Measurements from ENCODE around the gene EDA.
A peak's percentile ranks its signal among the peaks of the same experiment; 100 is the strongest.

The EDA gene

GRCh38 chrX:70029863-70030262 lies 413.9 kb downstream of the EDA start:
- DNase-seq = no peak

DNA sequence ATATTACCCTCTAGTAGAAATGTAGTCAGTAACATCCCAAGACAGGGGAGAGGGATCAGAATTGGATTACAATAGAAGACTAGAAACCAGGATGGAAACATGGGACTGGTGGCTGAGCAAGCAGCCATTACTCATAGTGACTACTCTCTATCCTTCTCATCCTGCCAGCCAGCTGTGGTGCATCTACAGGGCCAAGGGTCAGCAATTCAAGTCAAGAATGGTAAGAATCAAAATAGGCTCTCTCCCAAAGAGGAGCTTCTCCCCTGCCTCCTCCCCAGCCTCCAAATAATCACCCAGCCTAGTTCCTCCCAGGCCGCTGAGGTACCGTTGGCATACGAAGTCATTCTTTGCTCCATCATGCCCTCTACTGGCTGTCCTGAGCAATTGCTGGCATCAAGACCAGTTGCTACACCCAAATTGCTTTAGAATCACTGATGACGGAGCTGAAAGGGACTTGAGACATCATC lies 414.4 kb downstream of the EDA start:
- peak; percentile 53 for DNase-seq

DNA sequence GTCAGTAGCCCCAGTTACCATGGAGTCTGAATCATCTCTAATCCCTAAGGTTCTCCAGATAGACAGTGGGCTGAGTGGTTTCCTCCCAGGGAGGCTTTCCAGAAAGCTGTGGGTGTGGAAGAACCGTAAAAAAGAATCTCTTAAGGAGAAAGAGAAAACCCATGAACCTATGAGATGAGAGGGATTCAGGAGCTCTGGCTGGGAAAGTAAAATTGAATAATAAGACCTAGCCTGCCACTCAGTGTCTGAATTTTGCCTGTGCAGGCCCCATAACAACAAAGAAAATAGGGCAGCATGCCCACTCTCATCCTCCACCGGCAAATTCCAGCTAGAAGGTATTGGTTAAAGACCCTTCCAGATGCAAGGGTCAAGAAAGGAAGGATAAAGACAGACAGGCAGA lies 416.9 kb downstream of the EDA start:
- DNase-seq = no peak

DNA sequence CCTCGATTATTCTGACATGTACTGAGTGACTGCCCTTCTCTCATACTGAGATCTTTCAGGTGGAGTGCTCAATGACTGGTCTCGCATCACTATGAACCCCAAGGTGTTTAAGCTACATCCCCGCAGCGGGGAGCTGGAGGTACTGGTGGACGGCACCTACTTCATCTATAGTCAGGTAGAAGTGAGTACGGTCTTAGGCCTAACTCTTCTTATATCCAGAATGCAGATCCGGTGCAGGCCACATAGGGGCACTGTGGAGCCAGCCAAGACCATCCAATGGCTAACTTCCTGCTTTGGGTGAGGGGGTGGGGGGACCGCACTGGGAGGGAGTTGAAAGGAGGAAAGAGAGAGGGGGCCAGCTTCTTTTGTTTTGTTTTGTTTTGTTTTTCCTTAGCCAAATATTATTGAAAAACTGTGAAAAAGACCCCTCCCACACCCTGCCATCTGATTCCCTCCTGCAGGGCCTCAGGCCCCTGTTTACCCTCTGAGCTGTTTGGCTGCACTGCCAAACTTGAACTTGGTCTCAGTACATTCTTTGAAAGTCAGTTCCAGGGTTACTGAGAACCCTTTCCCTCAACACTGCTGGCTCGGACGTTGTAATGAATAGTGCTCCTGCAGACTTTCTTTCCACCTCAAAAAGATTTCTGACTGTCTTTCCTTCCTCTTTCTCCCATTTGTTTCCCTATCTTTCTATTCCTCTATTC lies 417.6 kb downstream of the EDA start:
- peak; percentile 41 for DNase-seq

GRCh38 chrX:70034646-70035045 lies 418.7 kb downstream of the EDA start:
- DNase-seq = no peak

- no peak for DNase-seq
Observed at GRCh38 chrX:70038515-70038914, 422.6 kb downstream of the EDA start.

DNA sequence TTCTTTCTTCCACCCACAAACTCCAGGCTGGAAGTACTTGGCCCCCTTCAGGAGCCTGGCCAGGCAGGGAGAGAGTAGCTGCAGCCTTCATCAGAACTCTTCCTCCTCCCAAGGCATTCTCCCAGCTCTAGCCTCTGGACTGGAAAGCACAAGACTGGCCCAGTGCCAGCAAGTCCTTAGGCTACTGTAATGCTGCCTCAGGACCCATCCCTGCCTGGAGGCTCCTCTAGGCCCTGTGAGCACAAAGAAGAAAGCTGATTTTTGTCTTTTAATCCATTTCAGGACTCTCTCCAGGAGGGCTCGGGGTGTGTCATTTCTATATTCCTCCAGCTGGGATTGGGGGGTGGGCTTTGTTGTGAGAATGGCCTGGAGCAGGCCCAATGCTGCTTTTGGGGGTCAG lies 423.0 kb downstream of the EDA start:
- DNase-seq = no peak

DNA sequence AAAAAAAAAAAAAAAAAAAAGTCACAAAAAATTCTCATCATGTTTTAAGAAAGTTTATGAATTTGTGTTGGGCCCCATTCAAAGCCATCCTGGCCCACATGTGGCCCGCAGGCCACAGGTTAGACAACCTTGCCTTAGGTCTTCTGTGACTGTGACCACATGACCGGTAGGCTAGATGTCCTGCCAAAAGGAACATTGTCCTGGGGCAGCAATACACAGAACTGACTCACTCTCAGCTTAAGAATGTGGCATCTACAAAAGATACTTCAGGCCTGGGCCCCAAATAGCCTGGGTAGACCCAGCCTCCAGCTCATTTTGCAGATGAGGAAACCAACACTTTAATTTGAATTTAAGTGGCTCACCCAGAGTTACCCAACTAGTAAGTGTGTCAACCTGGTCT lies 423.8 kb downstream of the EDA start:
- DNase-seq = peak; percentile 18

- DNase-seq = no peak
Observed at GRCh38 chrX:70041993-70042392, 426.1 kb downstream of the EDA start.

DNA sequence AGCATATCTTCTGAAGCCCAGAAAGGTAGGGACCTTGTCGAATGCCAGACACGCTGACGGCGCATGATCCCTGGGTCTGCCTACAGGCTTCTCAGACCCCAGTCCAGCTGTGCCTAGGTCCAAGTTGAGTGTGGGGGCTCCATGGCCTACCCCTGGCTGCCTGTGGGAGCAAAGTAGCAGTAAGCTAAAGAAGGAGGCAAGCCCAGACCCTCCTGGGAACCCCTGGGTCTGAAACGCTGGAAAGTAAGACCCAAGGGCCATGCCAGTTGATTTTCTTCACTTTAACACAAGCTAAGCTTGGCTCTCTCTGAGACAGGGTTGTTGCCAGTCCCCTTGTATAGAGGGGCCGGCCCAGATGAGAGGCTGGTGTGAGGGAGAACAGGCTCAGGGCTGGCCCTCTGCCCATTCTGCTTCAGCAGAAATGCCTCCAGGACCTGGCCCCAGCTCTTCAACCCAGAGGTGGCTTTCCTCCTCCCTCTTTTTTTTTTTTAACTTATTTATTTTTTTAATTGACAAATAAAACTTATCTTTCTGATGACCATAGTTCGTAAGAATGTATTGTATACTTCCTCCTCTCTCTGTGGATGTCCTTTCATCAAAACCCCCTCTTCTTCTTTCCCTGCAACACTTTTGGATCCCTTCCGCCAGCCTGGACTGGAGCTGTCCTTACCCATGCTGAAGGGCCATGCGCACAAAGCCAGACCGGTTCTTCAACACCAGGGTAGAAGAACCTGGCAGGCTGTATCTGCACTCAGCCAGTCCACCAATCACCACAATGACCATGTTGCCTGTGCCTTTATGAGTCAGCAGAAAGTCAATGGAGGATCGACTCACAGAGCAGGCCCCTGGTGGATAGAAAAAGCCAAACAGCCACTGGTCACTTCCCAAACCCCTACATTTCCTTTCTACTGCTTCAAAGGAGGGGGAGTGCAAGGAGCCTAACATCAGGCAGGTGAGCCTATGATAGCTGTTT lies 426.8 kb downstream of the EDA start:
- DNase-seq = peak; percentile 23

DNA sequence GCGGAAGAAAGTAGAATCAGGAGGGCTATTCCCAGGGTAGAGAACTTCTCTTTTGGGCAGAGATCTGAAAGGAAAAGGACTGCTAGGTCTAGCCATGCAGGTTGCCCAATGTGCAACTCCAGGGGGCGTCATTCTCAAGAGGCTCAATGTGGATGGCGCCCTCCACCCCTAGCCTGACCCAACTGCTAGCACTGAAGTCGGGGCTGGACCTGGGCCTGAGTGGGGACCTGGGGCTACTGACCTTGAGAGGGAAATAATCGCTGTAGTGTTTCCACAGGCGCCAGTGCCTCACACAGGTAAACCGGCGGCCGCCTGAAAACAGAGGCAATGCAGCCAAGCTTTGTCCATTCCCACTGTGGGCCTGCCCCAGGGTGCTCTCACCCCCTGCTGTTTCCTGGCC lies 427.8 kb downstream of the EDA start:
- DNase-seq = no peak

GRCh38 chrX:70044541-70045245 lies 428.8 kb downstream of the EDA start:
- peak; percentile 21 for DNase-seq

DNA sequence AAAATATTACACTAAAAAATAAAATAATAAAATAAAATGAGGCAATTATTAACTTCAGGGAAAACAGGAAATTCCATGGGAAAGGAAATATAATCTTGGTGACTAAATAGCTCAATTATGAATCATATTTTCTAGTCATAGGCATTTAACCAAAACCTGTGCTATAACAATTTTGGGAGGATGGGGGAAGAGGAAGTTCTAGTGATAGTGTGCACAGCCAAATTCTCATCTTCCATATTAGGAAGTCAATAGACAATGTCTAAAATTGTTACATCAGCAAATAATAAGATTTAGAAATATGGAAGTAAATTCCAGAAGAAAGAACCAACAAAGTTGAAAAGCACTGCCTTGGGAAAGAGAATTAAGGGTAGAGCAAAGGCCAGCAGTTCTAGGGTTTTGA lies 431.1 kb downstream of the EDA start:
- DNase-seq = peak; percentile 58

DNA sequence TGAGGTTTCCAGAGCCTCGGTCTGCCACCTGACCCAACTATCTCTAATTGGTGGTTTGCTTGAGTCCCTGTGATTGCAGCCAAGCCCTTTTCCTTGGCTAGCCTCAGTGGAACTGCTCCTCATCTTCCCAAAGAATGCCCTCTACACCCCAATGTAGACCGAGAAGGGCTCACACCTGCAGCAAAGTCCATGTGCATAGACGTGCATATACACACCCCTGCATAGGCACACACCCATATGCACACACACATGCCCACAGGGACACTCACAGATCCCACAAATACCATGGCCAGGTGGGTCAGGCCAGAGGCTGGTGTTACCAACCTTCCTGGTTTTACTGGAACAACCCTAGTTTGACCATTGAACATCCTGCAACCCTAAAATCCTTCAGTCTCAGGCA lies 433.5 kb downstream of the EDA start:
- DNase-seq = no peak

- DNase-seq = no peak
Observed at GRCh38 chrX:70049925-70050324, 434.0 kb downstream of the EDA start, which contains the start of gene AWAT2. AWAT2 (minus strand) TSS chrX:70049938; CDS start chrX:70049932, 6 bp downstream.

GRCh38 chrX:70052895-70053615 lies 437.1 kb downstream of the EDA start:
- DNase-seq = no peak

DNA sequence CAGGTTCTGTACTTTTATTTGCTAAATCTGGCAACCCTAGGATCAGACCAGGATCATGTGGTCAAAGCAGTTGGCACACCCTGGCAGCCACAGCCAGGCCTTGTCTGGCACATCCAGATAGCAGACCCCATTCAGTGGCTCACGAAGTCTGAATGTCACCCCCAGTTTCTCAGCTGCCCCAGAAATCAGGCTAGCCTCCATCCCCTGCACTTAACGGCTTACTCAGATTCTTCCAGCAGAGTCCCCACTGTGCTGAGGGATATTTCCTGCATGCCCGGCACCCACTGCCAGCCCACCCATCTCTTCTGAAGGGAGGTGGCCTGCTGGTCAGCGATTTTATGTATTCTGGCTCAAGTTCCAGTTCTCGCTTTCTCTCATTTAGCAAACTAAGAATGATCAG lies 438.5 kb downstream of the EDA start:
- no peak for DNase-seq

DNA sequence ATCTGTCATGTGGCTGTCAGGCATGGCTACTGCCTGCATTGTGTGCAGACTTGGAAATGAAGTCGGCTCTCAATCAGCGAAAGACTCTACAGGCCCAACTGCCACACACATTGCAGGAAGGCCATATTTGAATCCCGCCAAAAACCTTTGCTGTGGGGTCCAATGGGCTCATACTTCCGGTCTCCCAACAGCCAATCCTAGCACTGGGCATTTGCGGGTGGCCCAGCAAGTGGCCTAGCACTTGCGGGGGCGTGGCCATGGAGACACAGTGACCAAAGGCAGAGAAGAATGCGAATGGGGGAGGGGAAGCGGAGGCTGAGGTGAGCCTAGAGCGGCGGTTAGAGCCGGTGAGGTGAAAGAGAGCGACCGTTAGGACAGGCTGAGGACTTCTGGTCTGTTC lies 446.2 kb downstream of the EDA start, which contains the start of gene OTUD6A:
Gene OTUD6A (plus strand): TSS at position 382 of the 400 bp plus-strand sequence. CDS start 68 bp downstream, outside the sequence.
- no peak for DNase-seq

GRCh38 chrX:70062961-70063550 lies 447.1 kb downstream of the EDA start:
- no peak for DNase-seq

DNA sequence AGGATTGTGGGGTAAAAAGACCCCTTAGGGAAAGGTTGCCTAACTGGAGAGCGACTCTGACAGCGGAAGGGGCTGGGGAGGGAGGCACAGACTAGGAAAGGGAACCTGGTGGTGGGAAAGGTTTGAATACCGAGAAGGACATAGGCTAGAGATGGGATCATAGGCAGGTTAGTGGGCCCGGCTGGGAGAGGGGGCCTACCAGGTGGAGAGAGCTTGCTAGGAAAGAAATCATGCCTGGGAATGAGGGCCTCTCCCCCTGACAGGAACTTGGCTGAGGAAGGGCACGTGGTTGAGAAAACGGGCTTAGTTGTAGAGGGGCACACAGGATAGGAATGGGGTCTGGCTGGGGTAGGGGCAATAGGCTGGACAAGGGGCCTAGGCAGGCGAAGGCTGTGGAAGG lies 450.7 kb downstream of the EDA start:
- no peak for DNase-seq

- no peak for DNase-seq
Observed at GRCh38 chrX:70079297-70079696, 463.4 kb downstream of the EDA start.

DNA sequence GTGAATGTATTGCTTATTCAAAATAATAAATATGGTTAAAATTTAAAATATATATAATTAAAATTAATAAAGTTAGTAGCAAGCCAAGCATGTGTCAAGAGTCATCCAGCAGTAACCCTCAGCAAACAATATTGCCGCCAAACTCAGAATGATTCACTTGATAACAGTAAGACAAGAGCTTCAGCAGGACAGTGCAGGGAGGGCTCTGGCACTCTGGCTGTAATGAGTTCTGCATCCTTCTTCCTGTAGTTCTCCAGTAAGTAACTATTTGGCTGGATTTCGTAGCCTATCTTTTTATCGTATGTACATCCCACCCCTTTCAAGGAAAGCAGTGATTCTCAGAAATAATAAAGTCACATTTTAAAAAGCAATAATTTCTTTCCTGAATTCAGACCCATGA lies 464.0 kb downstream of the EDA start:
- no peak for DNase-seq
